A549 (cell line): ENCODE results near the gene DCK. TPM values are rescaled to one million over a fixed set of nuclear protein-coding genes. Genes with fewer than 3 reads are reported as not detected.

Source experiments
- ATAC-seq, 2 experiments: fragments of 200-7000 bp in 1 of 2; fragments of >200 bp in 1 of 2; cut with Nextera tagmentation in 1 of 2; cut with Tn5 transposase in 1 of 2; 3 replicates each; pipeline versions ENCODE4 v1.8.0 to v1.9.1; 2018 to 2020; ENCODE audit warnings: mild to moderate bottlenecking in 1 of 2, moderate library complexity in 1 of 2
- CTCF ChIA-PET: fragments of 300-600 bp; sonication (Branson Sonifier 250); formaldehyde crosslinking; extraction: SDS; loops from one replicate; lab custom pipeline; 2021; ENCODE audit warnings: antibody characterized with exemption, inconsistent platforms; lab: Yijun Ruan, JAX
- POLR2A ChIA-PET: fragments of 350-600 bp; formaldehyde crosslinking; extraction: SDS; loops from one replicate; lab custom pipeline; 2021; ENCODE audit warnings: antibody characterized with exemption, inconsistent platforms; lab: Yijun Ruan, JAX
- DNase-seq, 2 experiments: peaks; one replicate each; pipeline versions ENCODE4 v3.0.0 to v3.0.0-alpha.2; 2011 to 2016; ENCODE audit warnings: low read depth in 1 of 2, low spot score in 1 of 2
- FAIRE-seq: peaks from 2 replicates; lab custom pipeline; 2011; peaks lifted over from hg19 to GRCh38; lab: Jason Lieb, UNC
- H3K27ac ChIP-seq, 2 experiments: fragments of >200 bp; sonication (Bioruptor Twin); formaldehyde crosslinking; 3 replicates each; pipeline ENCODE4 v1.5.1; 2016 to 2017
- H3K4me1 ChIP-seq: fragments of >200 bp; sonication (Bioruptor Twin); formaldehyde crosslinking; 3 replicates; pipeline ENCODE4 v1.6.1; 2016
- H3K4me2 ChIP-seq: fragments of >200 bp; sonication (Bioruptor Twin); formaldehyde crosslinking; 3 replicates; pipeline ENCODE4 v1.6.1; 2016
- H3K4me3 ChIP-seq: fragments of >200 bp; sonication (Bioruptor Twin); formaldehyde crosslinking; 3 replicates; pipeline ENCODE4 v1.5.1; 2016
- H3K9me3 ChIP-seq: fragments of >200 bp; sonication (Bioruptor Twin); formaldehyde crosslinking; 3 replicates; pipeline ENCODE4 v1.6.1; 2016
- BCL3 ChIP-seq: fragments of >200 bp; sonication (Bioruptor Twin); formaldehyde crosslinking; IDR thresholded peaks from 3 replicates; pipeline ENCODE4 v1.6.1; 2016
- BHLHE40 ChIP-seq: IDR thresholded peaks from 2 replicates; pipeline ENCODE4 v1.6.1; 2012; ENCODE audit warnings: low read depth, low read length, inconsistent platforms
- CBX2 ChIP-seq: fragments of 200-600 bp; sonication (generic); IDR thresholded peaks from 2 replicates; pipeline ENCODE4 v1.6.1; 2016; ENCODE audit warnings: low read depth, mild to moderate bottlenecking, borderline replicate concordance
- CBX8 ChIP-seq: fragments of 200-600 bp; sonication (generic); IDR thresholded peaks from 2 replicates; pipeline ENCODE4 v1.6.1; 2016
- CEBPB ChIP-seq, 2 experiments: fragments of >200 bp in 1 of 2; sonication (Bioruptor Twin) in 1 of 2; formaldehyde crosslinking in 1 of 2; IDR thresholded peaks; 2 replicates each; pipeline ENCODE4 v1.6.1; 2012 to 2016
- CHD2 ChIP-seq: fragments of 150-350 bp; IDR thresholded peaks from 2 replicates; pipeline ENCODE4 v1.6.1; 2014; ENCODE audit warnings: low read length; ENCODE audit not compliant: partially characterized antibody
- FOSB ChIP-seq: fragments of 250-450 bp; sonication (Bioruptor Pico); IDR thresholded peaks from 2 replicates; pipeline ENCODE4 v1.5.0; 2020; ENCODE audit warnings: mild to moderate bottlenecking, moderate library complexity
- FOSL2 ChIP-seq, 2 experiments: fragments of 450-650 bp in 1 of 2; fragments of >200 bp in 1 of 2; sonication (Bioruptor Twin) in 1 of 2; formaldehyde crosslinking; IDR thresholded peaks; 2 replicates each; pipeline versions ENCODE4 v1.5.0 to v1.6.1; 2016 to 2020; ENCODE audit warnings: mild to moderate bottlenecking in 1 of 2, moderate library complexity in 1 of 2
- GATA3 ChIP-seq: IDR thresholded peaks from 2 replicates; pipeline ENCODE4 v1.6.1; 2012; ENCODE audit warnings: borderline replicate concordance
- HES2 ChIP-seq: fragments of >200 bp; sonication (Bioruptor Twin); formaldehyde crosslinking; IDR thresholded peaks from 2 replicates; pipeline ENCODE4 v1.6.1; 2016
- HEYL ChIP-seq: fragments of 250-450 bp; sonication (Bioruptor Pico); IDR thresholded peaks from 2 replicates; pipeline ENCODE4 v1.8.0; 2021; ENCODE audit warnings: mild to moderate bottlenecking, moderate library complexity
- HOXB5 ChIP-seq: fragments of 250-450 bp; sonication (Bioruptor Pico); IDR thresholded peaks from 2 replicates; pipeline ENCODE4 v1.5.0; 2020; ENCODE audit warnings: mild to moderate bottlenecking, moderate library complexity
- JUN ChIP-seq, 2 experiments: fragments of >200 bp; sonication (Bioruptor Twin); formaldehyde crosslinking; IDR thresholded peaks; 2 replicates in 1 of 2; 3 replicates in 1 of 2; pipeline ENCODE4 v1.6.1; 2016 to 2017
- JUNB ChIP-seq: fragments of >200 bp; sonication (Bioruptor Twin); formaldehyde crosslinking; IDR thresholded peaks from 2 replicates; pipeline ENCODE4 v1.6.1; 2016
- KDM1A ChIP-seq: fragments of 200-600 bp; sonication (generic); IDR thresholded peaks from 2 replicates; pipeline ENCODE4 v1.6.1; 2016; ENCODE audit warnings: low read depth, mild to moderate bottlenecking
- KDM5A ChIP-seq: fragments of 200-600 bp; sonication (generic); IDR thresholded peaks from 2 replicates; pipeline ENCODE4 v1.6.1; 2016; ENCODE audit warnings: antibody characterized with exemption, mild to moderate bottlenecking
- MAFK ChIP-seq: fragments of 450-650 bp; IDR thresholded peaks from 2 replicates; pipeline ENCODE4 v1.6.1; 2014; ENCODE audit not compliant: partially characterized antibody
- MYC ChIP-seq: IDR thresholded peaks from 2 replicates; pipeline ENCODE4 v1.6.1; 2012; ENCODE audit warnings: mild to moderate bottlenecking, inconsistent platforms, low read length, improper control_type of control experiment, borderline replicate concordance
- NR3C1 ChIP-seq: fragments of >200 bp; sonication (Bioruptor Twin); formaldehyde crosslinking; IDR thresholded peaks from 3 replicates; pipeline ENCODE4 v1.6.1; 2017
- PBX3 ChIP-seq: IDR thresholded peaks from 2 replicates; pipeline ENCODE4 v1.6.1; 2012
- PHF8 ChIP-seq: fragments of 200-600 bp; sonication (generic); IDR thresholded peaks from 2 replicates; pipeline ENCODE4 v1.6.1; 2016; ENCODE audit warnings: low read depth, mild to moderate bottlenecking, antibody characterized with exemption, moderate library complexity, borderline replicate concordance
- POLR2A ChIP-seq: IDR thresholded peaks from 2 replicates; pipeline ENCODE4 v1.6.1; 2012; ENCODE audit warnings: mild to moderate bottlenecking, low read length
- POLR2AphosphoS2 ChIP-seq: conservative IDR thresholded peaks from 2 replicates; pipeline ENCODE4 v1.6.1; 2012; ENCODE audit warnings: low read length, improper control_type of control experiment, inconsistent platforms
- RAD21 ChIP-seq, 2 experiments: fragments of >200 bp in 1 of 2; sonication (Bioruptor Twin) in 1 of 2; formaldehyde crosslinking in 1 of 2; IDR thresholded peaks in 1 of 2; conservative IDR thresholded peaks in 1 of 2; 2 replicates in 1 of 2; 3 replicates in 1 of 2; pipeline ENCODE4 v1.6.1; 2012 to 2018; ENCODE audit warnings: inconsistent platforms in 1 of 2
- RFX5 ChIP-seq: fragments of 450-650 bp; IDR thresholded peaks from 2 replicates; pipeline ENCODE4 v1.7.1; 2014; ENCODE audit warnings: antibody characterized with exemption, mild to moderate bottlenecking, moderate library complexity
- RNF2 ChIP-seq: fragments of 200-600 bp; sonication (generic); IDR thresholded peaks from 2 replicates; pipeline ENCODE4 v1.6.1; 2016; ENCODE audit warnings: low read depth, mild to moderate bottlenecking, antibody characterized with exemption, moderate library complexity, borderline replicate concordance
- SMC3 ChIP-seq: fragments of >200 bp; sonication (Bioruptor Twin); formaldehyde crosslinking; IDR thresholded peaks from 3 replicates; pipeline ENCODE4 v1.6.1; 2018; ENCODE audit warnings: inconsistent platforms
- SREBF2 ChIP-seq: fragments of 450-650 bp; IDR thresholded peaks from 2 replicates; pipeline ENCODE4 v1.6.1; 2014; ENCODE audit warnings: mild to moderate bottlenecking, moderate library complexity
- TFCP2L1 ChIP-seq: fragments of 250-450 bp; sonication (Bioruptor Pico); IDR thresholded peaks from 2 replicates; pipeline ENCODE4 v1.5.0; 2021; ENCODE audit warnings: mild to moderate bottlenecking
- ZFP36 ChIP-seq: fragments of 450-650 bp; IDR thresholded peaks from 2 replicates; pipeline ENCODE4 v1.6.1; 2014; ENCODE audit warnings: borderline replicate concordance; ENCODE audit not compliant: partially characterized antibody
- ZSCAN20 ChIP-seq: fragments of 250-450 bp; sonication (Bioruptor Pico); IDR thresholded peaks from 2 replicates; pipeline ENCODE4 v1.8.0; 2022; ENCODE audit warnings: mild to moderate bottlenecking, moderate library complexity
- WGBS: methylation state at CpG from one replicate; pipeline ENCODE4 v1.1.6; 2017; ENCODE audit errors: missing lambda C conversion rate; 5-methylcytosine and 5-hydroxymethylcytosine counted together
- polyA plus RNA-seq, 4 experiments: library from polyadenylated mRNA; depleted of rRNA in 3 of 4; stranded (reverse); fragments of >200 nt; fragmentation: RNase III in 1 of 4; extraction: RNeasy Plus Mini Kit Qiagen cat#74134 plus additional on column Dnase treatment in 1 of 4; gene quantifications; 2 replicates in 3 of 4; 3 replicates in 1 of 4; pipeline ENCODE4 v1.2.3, GENCODE V29; 2011 to 2017
- TF ChIP-seq, protein P1 (sequence below): fragments of >200 bp; sonication (Bioruptor Twin); formaldehyde crosslinking; IDR thresholded peaks from 3 replicates; pipeline ENCODE4 v1.5.1; 2016
- TF ChIP-seq, protein P2 (sequence below): IDR thresholded peaks from 2 replicates; pipeline ENCODE4 v1.6.1; 2012; ENCODE audit warnings: low read depth, borderline replicate concordance
- TF ChIP-seq, protein P3 (sequence below): IDR thresholded peaks from 2 replicates; pipeline ENCODE4 v1.6.1; 2012

DCK gene
- polyA plus RNA-seq, 2 of the 4 experiments (the other 2 are of a cell fraction), result 20.0 to 20.6 TPM

DNA sequence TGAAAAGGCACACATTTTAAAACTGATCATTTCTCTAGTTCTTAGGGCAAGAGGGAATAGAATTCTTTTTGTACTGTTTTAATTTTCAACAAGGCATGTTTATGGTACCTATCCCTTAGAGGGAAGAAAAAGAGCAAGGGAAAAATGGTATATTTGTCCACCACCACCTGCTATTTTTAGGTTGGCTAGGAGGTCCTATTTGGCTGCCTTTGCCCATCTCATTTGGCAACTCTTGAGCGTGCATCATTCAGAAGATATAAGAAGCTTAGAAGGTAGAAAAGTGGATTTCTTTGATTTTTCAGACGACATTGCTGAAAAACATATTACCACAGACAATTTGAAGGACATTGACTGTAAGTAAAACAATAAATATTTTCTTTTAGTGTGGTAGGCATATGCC is 69.0 kb downstream of the DCK start (continued):
- TF ChIP-seq PHF8, result no peak
- TF ChIP-seq SREBF2, result no peak
- TF ChIP-seq KDM5A, result no peak
- TF ChIP-seq GATA3, result no peak
- no peak for TF ChIP-seq HEYL (CRISPR knock-in tag)
- no peak for TF ChIP-seq HES2
- TF ChIP-seq JUNB, result no peak
- TF ChIP-seq CBX8, result no peak
- no peak for TF ChIP-seq CBX2
- TF ChIP-seq NR3C1, result no peak
- no peak for TF ChIP-seq POLR2A

DNA sequence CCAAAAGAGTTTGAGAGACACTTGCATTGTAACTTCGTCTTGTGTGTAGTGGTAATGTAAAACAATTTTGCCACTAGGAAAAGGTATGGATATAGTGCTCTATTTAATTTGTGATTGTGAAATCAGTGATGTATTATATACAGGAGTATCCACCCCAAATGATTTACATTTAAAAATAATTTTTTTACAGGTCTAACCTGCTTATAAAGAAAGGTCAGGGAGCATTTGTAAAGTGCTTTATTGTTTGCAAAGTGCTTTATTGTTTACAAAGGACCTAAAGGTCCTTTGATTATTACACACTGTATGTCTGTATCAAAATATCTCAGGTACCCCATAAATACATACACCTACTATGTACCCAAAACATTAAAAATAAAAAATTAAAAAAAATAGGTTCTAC is 70.3 kb downstream of the DCK start:
- DNase-seq (no peak), FAIRE-seq (no peak)
- H3K4me1 ChIP-seq, result peaks cover 22% of the 10 kb centered on the region
- H3K27ac ChIP-seq, result no peak overlapping the region
- no peak overlapping the region for H3K4me2 ChIP-seq
- TF ChIP-seq TFCP2L1 (CRISPR knock-in tag), result no peak
- TF ChIP-seq, protein P1, sequence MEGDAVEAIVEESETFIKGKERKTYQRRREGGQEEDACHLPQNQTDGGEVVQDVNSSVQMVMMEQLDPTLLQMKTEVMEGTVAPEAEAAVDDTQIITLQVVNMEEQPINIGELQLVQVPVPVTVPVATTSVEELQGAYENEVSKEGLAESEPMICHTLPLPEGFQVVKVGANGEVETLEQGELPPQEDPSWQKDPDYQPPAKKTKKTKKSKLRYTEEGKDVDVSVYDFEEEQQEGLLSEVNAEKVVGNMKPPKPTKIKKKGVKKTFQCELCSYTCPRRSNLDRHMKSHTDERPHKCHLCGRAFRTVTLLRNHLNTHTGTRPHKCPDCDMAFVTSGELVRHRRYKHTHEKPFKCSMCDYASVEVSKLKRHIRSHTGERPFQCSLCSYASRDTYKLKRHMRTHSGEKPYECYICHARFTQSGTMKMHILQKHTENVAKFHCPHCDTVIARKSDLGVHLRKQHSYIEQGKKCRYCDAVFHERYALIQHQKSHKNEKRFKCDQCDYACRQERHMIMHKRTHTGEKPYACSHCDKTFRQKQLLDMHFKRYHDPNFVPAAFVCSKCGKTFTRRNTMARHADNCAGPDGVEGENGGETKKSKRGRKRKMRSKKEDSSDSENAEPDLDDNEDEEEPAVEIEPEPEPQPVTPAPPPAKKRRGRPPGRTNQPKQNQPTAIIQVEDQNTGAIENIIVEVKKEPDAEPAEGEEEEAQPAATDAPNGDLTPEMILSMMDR, result no peak
- TF ChIP-seq FOSL2 (IDR thresholded peaks at IDR 0.05), result no peak
- TF ChIP-seq FOSL2 (CRISPR knock-in tag; IDR thresholded peaks at IDR 0.05), result no peak
- no peak for TF ChIP-seq ZFP36
- no peak for TF ChIP-seq RAD21 (conservative IDR thresholded peaks at IDR 0.05 in 1 of 2, IDR thresholded peaks at IDR 0.05 in 1 of 2)
- TF ChIP-seq PBX3, result no peak
- no peak for TF ChIP-seq MAFK
- no peak for TF ChIP-seq KDM1A
- no peak for TF ChIP-seq HOXB5 (CRISPR knock-in tag)
- no peak for TF ChIP-seq RNF2
- TF ChIP-seq, all 56 proteins: peak for 0
- ChIA-PET CTCF (no interaction called here), POLR2A (no interaction called here)
- no peak for ATAC-seq
- WGBS, result 94% methylated on average over 1 of the region's 1 CpG
- Histone ChIP-seq H3K4me3 (no peak overlapping the region), H3K9me3 (no peaks in the 10 kb centered on the region)

DNA sequence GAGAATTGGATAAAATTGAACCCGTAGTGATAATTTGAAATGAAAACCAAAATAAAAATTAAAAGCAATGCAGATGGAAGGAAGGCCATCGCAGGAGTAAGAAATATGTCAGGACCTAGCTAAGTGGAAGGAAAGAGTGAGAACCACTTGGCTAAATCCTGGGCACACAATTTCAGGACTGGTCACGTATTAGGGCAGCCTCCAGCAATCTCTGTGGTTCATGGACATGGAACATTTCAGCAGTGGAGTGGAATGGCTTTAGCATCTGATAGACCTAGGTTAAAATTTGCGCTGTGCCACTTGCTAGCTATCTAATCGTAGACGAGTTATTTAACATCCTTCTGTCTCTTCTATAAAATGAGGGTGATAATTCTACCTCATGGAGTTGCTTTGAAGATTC is 71.1 kb downstream of the DCK start:
- ChIA-PET CTCF (no interaction called here), POLR2A (no interaction called here)
- FAIRE-seq, result no peak

More for the DNA sequence above, 71.1 kb downstream of the DCK start:
- DNase-seq, result no peak
- Histone ChIP-seq H3K4me2 (no peak overlapping the region), H3K4me3 (no peak overlapping the region), H3K4me1 (peaks cover 22% of the 10 kb centered on the region), H3K27ac (no peak overlapping the region), H3K9me3 (no peaks in the 10 kb centered on the region)
- TF ChIP-seq ZSCAN20 (no peak), GATA3 (no peak), CEBPB (IDR thresholded peaks at IDR 0.05) (no peak), SREBF2 (no peak), CHD2 (no peak), JUN (IDR thresholded peaks at IDR 0.05) (no peak), ZFP36 (no peak), BCL3 (no peak), POLR2AphosphoS2 (no peak), POLR2A (no peak), SMC3 (no peak), KDM5A (no peak), FOSB (CRISPR knock-in tag) (no peak), RFX5 (no peak), BHLHE40 (no peak), RNF2 (no peak), MYC (no peak)
- TF ChIP-seq, protein P2, sequence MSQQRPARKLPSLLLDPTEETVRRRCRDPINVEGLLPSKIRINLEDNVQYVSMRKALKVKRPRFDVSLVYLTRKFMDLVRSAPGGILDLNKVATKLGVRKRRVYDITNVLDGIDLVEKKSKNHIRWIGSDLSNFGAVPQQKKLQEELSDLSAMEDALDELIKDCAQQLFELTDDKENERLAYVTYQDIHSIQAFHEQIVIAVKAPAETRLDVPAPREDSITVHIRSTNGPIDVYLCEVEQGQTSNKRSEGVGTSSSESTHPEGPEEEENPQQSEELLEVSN, result no peak
- TF ChIP-seq, protein P3, sequence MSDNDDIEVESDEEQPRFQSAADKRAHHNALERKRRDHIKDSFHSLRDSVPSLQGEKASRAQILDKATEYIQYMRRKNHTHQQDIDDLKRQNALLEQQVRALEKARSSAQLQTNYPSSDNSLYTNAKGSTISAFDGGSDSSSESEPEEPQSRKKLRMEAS, result no peak
- ATAC-seq, result no peak
- 86% methylated on average over 6 of the region's 6 CpGs for WGBS
